DOHH2 (cell line): ENCODE measurements around the gene EVPL.

Source experiments
- H3F3A ChIP-seq: fragments of 200-600 bp; sonication (generic), shearing (Covaris generic); 2 replicates; pipeline ENCODE4 v1.6.0; 2016; ENCODE audit warnings: antibody characterized with exemption, mild to moderate bottlenecking; ENCODE audit not compliant: control insufficient read depth, insufficient read depth
- H3K27ac ChIP-seq: fragments of 200-600 bp; sonication (generic); 2 replicates; pipeline ENCODE4 v1.5.1; 2014; ENCODE audit warnings: low read depth, mild to moderate bottlenecking, low read length, moderate library complexity
- H3K27me3 ChIP-seq: fragments of 200-600 bp; sonication (generic); 2 replicates; pipeline ENCODE4 v1.6.1; 2014; ENCODE audit warnings: mild to moderate bottlenecking, low read length, mixed read lengths; ENCODE audit not compliant: control insufficient read depth
- H3K36me3 ChIP-seq: fragments of 200-600 bp; sonication (generic); 2 replicates; pipeline ENCODE4 v1.6.1; 2014; ENCODE audit warnings: mild to moderate bottlenecking, low read length, moderate library complexity, mixed read lengths; ENCODE audit not compliant: control insufficient read depth
- H3K4me1 ChIP-seq: fragments of 200-600 bp; sonication (generic); 2 replicates; pipeline ENCODE4 v1.6.1; 2014; ENCODE audit warnings: mild to moderate bottlenecking, low read length, mixed read lengths; ENCODE audit not compliant: control insufficient read depth
- H3K4me2 ChIP-seq: fragments of 200-600 bp; sonication (generic); 2 replicates; pipeline ENCODE4 v1.6.0; 2014; ENCODE audit warnings: mild to moderate bottlenecking, low read length, moderate library complexity
- H3K4me3 ChIP-seq: fragments of 200-600 bp; sonication (generic); 2 replicates; pipeline ENCODE4 v1.5.1; 2014; ENCODE audit warnings: mild to moderate bottlenecking, low read length, mixed read lengths
- H3K79me2 ChIP-seq: fragments of 200-600 bp; sonication (generic); 2 replicates; pipeline ENCODE4 v1.6.1; 2014; ENCODE audit warnings: mild to moderate bottlenecking, low read length, mixed read lengths; ENCODE audit not compliant: control insufficient read depth
- H3K9me2 ChIP-seq: fragments of 200-600 bp; sonication (generic); replicated peaks from 2 replicates; pipeline ENCODE4 v1.6.1; 2014; ENCODE audit warnings: mild to moderate bottlenecking, low read length, mixed read lengths; ENCODE audit not compliant: control insufficient read depth
- H3K9me3 ChIP-seq: fragments of 200-600 bp; sonication (generic); 2 replicates; pipeline ENCODE4 v1.6.1; 2014; ENCODE audit warnings: antibody characterized with exemption, low read length, mixed read lengths; ENCODE audit not compliant: control insufficient read depth, insufficient read depth
- H4K20me1 ChIP-seq: fragments of 200-600 bp; sonication (generic); 2 replicates; pipeline ENCODE4 v1.6.0; 2014; ENCODE audit warnings: low read depth, mild to moderate bottlenecking, antibody characterized with exemption, low read length, moderate library complexity; ENCODE audit not compliant: control insufficient read depth, insufficient read depth
- CTCF ChIP-seq: fragments of 200-600 bp; sonication (generic); IDR thresholded peaks from one replicate; pipeline ENCODE4 v1.5.1; 2014; ENCODE audit warnings: antibody characterized with exemption, mild to moderate bottlenecking, low read depth, low read length; ENCODE audit not compliant: poor library complexity, severe bottlenecking
- EZH2phosphoT487 ChIP-seq: fragments of 200-600 bp; sonication (generic); IDR thresholded peaks from 2 replicates; pipeline ENCODE4 v1.6.1; 2017; ENCODE audit warnings: borderline replicate concordance, mild to moderate bottlenecking, antibody characterized with exemption, low read length, moderate library complexity, mixed read lengths

Gene EVPL

GRCh38 chr17:75994802-75995370 lies 32.2 kb downstream of the EVPL start:
- Histone ChIP-seq H3K27me3 (no peaks in the 10 kb centered on the region), H3K9me2 (no peaks in the 10 kb centered on the region), H3K4me3 (no peak overlapping the region), H3K4me2 (no peak overlapping the region), H3K79me2 (no peaks in the 10 kb centered on the region), H4K20me1 (no peaks in the 10 kb centered on the region), H3K36me3 (peaks cover 6% of the 10 kb centered on the region; the same call in 1 of the 2 replicates), H3K4me1 (peaks cover 6% of the 10 kb centered on the region), H3K27ac (no peak overlapping the region), H3K9me3 (no peaks in the 10 kb centered on the region), H3F3A (no peaks in the 10 kb centered on the region)
- no peak for TF ChIP-seq CTCF
- no peak for TF ChIP-seq EZH2phosphoT487

GRCh38 chr17:75991396-75991795 lies 35.7 kb downstream of the EVPL start:
- Histone ChIP-seq H3K4me2 (no peak overlapping the region), H4K20me1 (no peaks in the 10 kb centered on the region), H3K27ac (no peak overlapping the region), H3K27me3 (no peaks in the 10 kb centered on the region), H3K79me2 (no peaks in the 10 kb centered on the region), H3K9me2 (no peaks in the 10 kb centered on the region), H3K4me1 (peaks cover 6% of the 10 kb centered on the region), H3K4me3 (no peak overlapping the region), H3K36me3 (peaks cover 6% of the 10 kb centered on the region; the same call in 1 of the 2 replicates), H3F3A (no peaks in the 10 kb centered on the region), H3K9me3 (no peaks in the 10 kb centered on the region)
- TF ChIP-seq CTCF (no peak), EZH2phosphoT487 (no peak)

GRCh38 chr17:75987041-75987440 lies 40.1 kb downstream of the EVPL start:
- Histone ChIP-seq H3K27ac (no peak overlapping the region), H3F3A (no peaks in the 10 kb centered on the region), H3K79me2 (no peaks in the 10 kb centered on the region), H3K27me3 (no peaks in the 10 kb centered on the region), H3K36me3 (peaks cover 6% of the 10 kb centered on the region; the same call in 1 of the 2 replicates), H3K4me3 (no peak overlapping the region), H3K9me2 (no peaks in the 10 kb centered on the region), H3K4me2 (no peak overlapping the region), H3K9me3 (no peaks in the 10 kb centered on the region), H3K4me1 (peaks cover 6% of the 10 kb centered on the region), H4K20me1 (no peaks in the 10 kb centered on the region)
- TF ChIP-seq CTCF = no peak
- no peak for TF ChIP-seq EZH2phosphoT487
